GM23338 (cell line): ENCODE data around the gene CD300LB. TPM values are rescaled to one million over a fixed set of nuclear protein-coding genes. Genes with fewer than 3 reads are reported as not detected.

Source experiments
- ATAC-seq: fragments of 200-7000 bp; cut with Tn5 transposase; 3 replicates; pipeline ENCODE4 v1.9.1; 2020
- DNase-seq: peaks from one replicate; pipeline ENCODE4 v3.0.0-alpha.2; 2015; ENCODE audit warnings: low spot score
- H2AFZ ChIP-seq: fragments of 200-600 bp; sonication (generic); 2 replicates; pipeline ENCODE4 v1.8.0; 2016; ENCODE audit warnings: antibody characterized with exemption, mild to moderate bottlenecking, moderate library complexity
- H3F3A ChIP-seq: fragments of 200-600 bp; sonication (generic); replicated peaks from 2 replicates; pipeline ENCODE4 v1.8.0; 2017; ENCODE audit warnings: antibody characterized with exemption, mixed run types, low read depth
- H3K27ac ChIP-seq: fragments of 200-600 bp; sonication (generic); 2 replicates; pipeline ENCODE4 v1.6.1; 2016; ENCODE audit warnings: low read depth
- H3K27me3 ChIP-seq: fragments of 200-600 bp; sonication (generic); 2 replicates; pipeline ENCODE4 v1.8.0; 2016; ENCODE audit warnings: mild to moderate bottlenecking, mixed run types, moderate library complexity; ENCODE audit not compliant: insufficient read depth
- H3K36me3 ChIP-seq: fragments of 200-600 bp; sonication (generic); 2 replicates; pipeline ENCODE4 v1.8.0; 2016; ENCODE audit warnings: mild to moderate bottlenecking; ENCODE audit not compliant: insufficient read depth
- H3K4me1 ChIP-seq: fragments of 200-600 bp; sonication (generic); 2 replicates; pipeline ENCODE4 v1.8.0; 2016; ENCODE audit warnings: mild to moderate bottlenecking, moderate library complexity; ENCODE audit not compliant: insufficient read depth
- H3K4me2 ChIP-seq: fragments of 200-600 bp; sonication (generic); 2 replicates; pipeline ENCODE4 v1.7.1; 2017; ENCODE audit warnings: mixed run types
- H3K4me3 ChIP-seq: fragments of 200-600 bp; sonication (generic); 2 replicates; pipeline ENCODE4 v1.6.1; 2016; ENCODE audit warnings: mixed run types
- H3K79me2 ChIP-seq: fragments of 200-600 bp; sonication (generic); replicated peaks from 2 replicates; pipeline ENCODE4 v1.8.0; 2017; ENCODE audit warnings: mild to moderate bottlenecking; ENCODE audit not compliant: insufficient read depth
- H3K9me2 ChIP-seq: fragments of 200-600 bp; sonication (generic); 2 replicates; pipeline ENCODE4 v1.8.0; 2017; ENCODE audit not compliant: insufficient read depth
- H4K20me1 ChIP-seq: fragments of 200-600 bp; sonication (generic); replicated peaks from 2 replicates; pipeline ENCODE4 v1.8.0; 2017; ENCODE audit warnings: mild to moderate bottlenecking; ENCODE audit not compliant: insufficient read depth
- H3K27ac Mint-ChIP-seq: 2 replicates; pipeline ENCODE4 v1.8.0; 2020; ENCODE audit warnings: inconsistent platforms, mild to moderate bottlenecking, moderate library complexity, mixed read lengths
- H3K27me3 Mint-ChIP-seq: 3 replicates; pipeline ENCODE4 v1.8.0; 2022; ENCODE audit warnings: low read depth, mild to moderate bottlenecking, moderate library complexity, mixed read lengths, inconsistent platforms; ENCODE audit not compliant: insufficient read depth, poor library complexity
- H3K36me3 Mint-ChIP-seq: 3 replicates; pipeline ENCODE4 v1.8.0; 2021; ENCODE audit warnings: low read depth, mild to moderate bottlenecking, inconsistent platforms, moderate library complexity, mixed read lengths
- H3K4me1 Mint-ChIP-seq: 3 replicates; pipeline ENCODE4 v1.8.0; 2020; ENCODE audit warnings: mild to moderate bottlenecking, inconsistent platforms, mixed read lengths
- H3K4me3 Mint-ChIP-seq: 3 replicates; pipeline ENCODE4 v1.8.0; 2021; ENCODE audit warnings: moderate library complexity, mild to moderate bottlenecking, inconsistent platforms, mixed read lengths
- H3K9me3 Mint-ChIP-seq: 3 replicates; pipeline ENCODE4 v1.8.0; 2020; ENCODE audit warnings: moderate library complexity, mild to moderate bottlenecking, inconsistent platforms, mixed read lengths
- CTCF ChIP-seq, 2 experiments: fragments of 200-600 bp in 1 of 2; sonication (generic) in 1 of 2; conservative IDR thresholded peaks; 2 replicates each; pipeline versions ENCODE4 v1.5.1 to v1.6.1; 2016 to 2017; ENCODE audit warnings: antibody characterized with exemption in 2 of 2, low read depth in 2 of 2, mild to moderate bottlenecking in 2 of 2, moderate library complexity in 1 of 2
- EZH2 ChIP-seq: fragments of 200-600 bp; sonication (generic); IDR thresholded peaks from one replicate; pipeline ENCODE4 v1.8.0; 2017; ENCODE audit warnings: antibody characterized with exemption, mild to moderate bottlenecking, low read depth; ENCODE audit not compliant: unreplicated experiment
- EZH2phosphoT487 ChIP-seq: fragments of 200-600 bp; sonication (generic); IDR thresholded peaks from one replicate; pipeline ENCODE4 v1.8.1; 2018; ENCODE audit warnings: antibody characterized with exemption; ENCODE audit not compliant: unreplicated experiment
- NANOG ChIP-seq: IDR thresholded peaks from 2 replicates; pipeline ENCODE4 v1.6.1; 2016; ENCODE audit warnings: antibody characterized with exemption, borderline replicate concordance
- POLR2AphosphoS5 ChIP-seq: IDR thresholded peaks from 2 replicates; pipeline ENCODE4 v1.6.1; 2016; ENCODE audit warnings: antibody characterized with exemption, low read depth
- STAT1 ChIP-seq: IDR thresholded peaks from one replicate; pipeline ENCODE4 v1.6.1; 2016; ENCODE audit warnings: antibody characterized with exemption; ENCODE audit not compliant: unreplicated experiment
- ZNF114 ChIP-seq: fragments of 250-450 bp; sonication (Bioruptor Pico); IDR thresholded peaks from 2 replicates; pipeline ENCODE4 v1.5.0; 2020; ENCODE audit warnings: mild to moderate bottlenecking, moderate library complexity
- ZNF331 ChIP-seq: fragments of 250-450 bp; sonication (Bioruptor Pico); IDR thresholded peaks from 2 replicates; pipeline ENCODE4 v1.5.0; 2020; ENCODE audit warnings: low read depth, mild to moderate bottlenecking, moderate library complexity
- polyA plus RNA-seq: library from polyadenylated mRNA; unstranded; fragments of >200 nt; fragmentation: Nextera tagmentation; extraction: Ambion mirVana; gene quantifications from 2 replicates; pipeline ENCODE4 v1.2.1, GENCODE V29; 2016
- total RNA-seq: library from RNA; depleted of rRNA; stranded (reverse); fragments of >200 nt; shearing (Covaris generic); gene quantifications from 2 replicates; pipeline ENCODE4 v1.2.3, GENCODE V29; 2014
- TF ChIP-seq, protein P1 (sequence below): IDR thresholded peaks from one replicate; pipeline ENCODE4 v1.6.1; 2018; ENCODE audit warnings: antibody characterized with exemption; ENCODE audit not compliant: unreplicated experiment
- TF ChIP-seq, protein P2 (sequence below): IDR thresholded peaks from 2 replicates; pipeline ENCODE4 v1.6.1; 2016; ENCODE audit warnings: antibody characterized with exemption

The CD300LB gene
- total and polyA plus RNA-seq, 2 experiments from 2014 or later, result not detected

DNA sequence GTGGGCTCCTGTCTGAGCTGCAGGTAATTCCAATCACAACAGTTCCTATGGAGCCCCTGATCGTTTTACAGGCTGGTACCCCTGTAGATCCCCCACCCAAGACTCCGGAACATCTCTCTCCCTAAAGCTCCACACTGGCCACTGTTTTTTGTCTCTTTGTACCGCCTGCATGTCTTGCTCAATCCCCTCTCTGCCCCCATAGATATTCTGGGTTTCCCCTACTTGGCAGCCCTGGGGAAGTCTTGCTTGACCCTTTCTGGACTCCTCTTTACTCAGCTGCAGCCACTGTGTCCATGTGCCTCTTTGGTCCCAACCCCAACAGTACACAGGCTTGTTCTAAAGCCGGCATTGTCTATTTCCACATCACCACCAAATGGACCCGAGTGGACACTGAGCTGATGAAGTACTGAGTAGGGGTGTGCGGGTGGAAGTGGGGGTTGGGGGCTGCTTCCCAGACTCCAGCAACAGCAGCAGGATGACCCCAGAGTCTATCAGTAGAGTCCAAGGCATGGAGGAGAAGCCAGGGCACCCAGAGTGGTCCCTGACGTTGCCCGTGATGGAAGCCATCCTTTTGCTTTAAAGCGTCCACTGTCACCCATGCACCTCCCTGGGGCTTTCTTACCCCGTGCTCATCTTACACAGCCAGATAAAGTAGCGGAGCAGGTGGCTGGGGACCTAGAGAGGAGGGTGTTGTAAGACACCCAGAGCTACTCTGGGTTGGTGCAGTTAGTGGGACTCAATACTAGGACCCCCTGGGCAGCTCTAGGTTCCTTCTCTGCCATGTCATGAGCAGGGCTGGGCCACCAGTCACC is 6.4 kb downstream of the CD300LB start:
- H3K27ac ChIP-seq, result no peak overlapping the region
- DNase-seq, result no peak
- no peaks in the 10 kb centered on the region for H4K20me1 ChIP-seq
- no peaks in the 10 kb centered on the region for H3K79me2 ChIP-seq
- no peaks in the 10 kb centered on the region for H3K36me3 Mint-ChIP-seq
- TF ChIP-seq CTCF (conservative IDR thresholded peaks at IDR 0.05; ENCODE audit: low read depth in 2 of 2), result no peak
- TF ChIP-seq, protein P1, sequence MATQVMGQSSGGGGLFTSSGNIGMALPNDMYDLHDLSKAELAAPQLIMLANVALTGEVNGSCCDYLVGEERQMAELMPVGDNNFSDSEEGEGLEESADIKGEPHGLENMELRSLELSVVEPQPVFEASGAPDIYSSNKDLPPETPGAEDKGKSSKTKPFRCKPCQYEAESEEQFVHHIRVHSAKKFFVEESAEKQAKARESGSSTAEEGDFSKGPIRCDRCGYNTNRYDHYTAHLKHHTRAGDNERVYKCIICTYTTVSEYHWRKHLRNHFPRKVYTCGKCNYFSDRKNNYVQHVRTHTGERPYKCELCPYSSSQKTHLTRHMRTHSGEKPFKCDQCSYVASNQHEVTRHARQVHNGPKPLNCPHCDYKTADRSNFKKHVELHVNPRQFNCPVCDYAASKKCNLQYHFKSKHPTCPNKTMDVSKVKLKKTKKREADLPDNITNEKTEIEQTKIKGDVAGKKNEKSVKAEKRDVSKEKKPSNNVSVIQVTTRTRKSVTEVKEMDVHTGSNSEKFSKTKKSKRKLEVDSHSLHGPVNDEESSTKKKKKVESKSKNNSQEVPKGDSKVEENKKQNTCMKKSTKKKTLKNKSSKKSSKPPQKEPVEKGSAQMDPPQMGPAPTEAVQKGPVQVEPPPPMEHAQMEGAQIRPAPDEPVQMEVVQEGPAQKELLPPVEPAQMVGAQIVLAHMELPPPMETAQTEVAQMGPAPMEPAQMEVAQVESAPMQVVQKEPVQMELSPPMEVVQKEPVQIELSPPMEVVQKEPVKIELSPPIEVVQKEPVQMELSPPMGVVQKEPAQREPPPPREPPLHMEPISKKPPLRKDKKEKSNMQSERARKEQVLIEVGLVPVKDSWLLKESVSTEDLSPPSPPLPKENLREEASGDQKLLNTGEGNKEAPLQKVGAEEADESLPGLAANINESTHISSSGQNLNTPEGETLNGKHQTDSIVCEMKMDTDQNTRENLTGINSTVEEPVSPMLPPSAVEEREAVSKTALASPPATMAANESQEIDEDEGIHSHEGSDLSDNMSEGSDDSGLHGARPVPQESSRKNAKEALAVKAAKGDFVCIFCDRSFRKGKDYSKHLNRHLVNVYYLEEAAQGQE, result no peak
- no peak for TF ChIP-seq POLR2AphosphoS5
- no peak for TF ChIP-seq ZNF114 (CRISPR knock-in tag)
- no peak overlapping the region for H3K4me3 ChIP-seq
- no peak overlapping the region for H3K4me3 Mint-ChIP-seq
- peaks cover 4% of the 10 kb centered on the region for H3K27me3 Mint-ChIP-seq
- H3K27me3 ChIP-seq, result no peaks in the 10 kb centered on the region
- H3K4me2 ChIP-seq, result no peak overlapping the region
- no peaks in the 10 kb centered on the region for H3K4me1 ChIP-seq
- no peaks in the 10 kb centered on the region for H3K4me1 Mint-ChIP-seq
- H3K9me3 Mint-ChIP-seq, result peaks cover 30% of the 10 kb centered on the region
- no peaks in the 10 kb centered on the region for H3K36me3 ChIP-seq
- no peaks in the 10 kb centered on the region for H3F3A ChIP-seq
- no peak overlapping the region for H2AFZ ChIP-seq
- no peak overlapping the region for H3K27ac Mint-ChIP-seq
- no peaks in the 10 kb centered on the region for H3K9me2 ChIP-seq
- no peak for ATAC-seq

DNA sequence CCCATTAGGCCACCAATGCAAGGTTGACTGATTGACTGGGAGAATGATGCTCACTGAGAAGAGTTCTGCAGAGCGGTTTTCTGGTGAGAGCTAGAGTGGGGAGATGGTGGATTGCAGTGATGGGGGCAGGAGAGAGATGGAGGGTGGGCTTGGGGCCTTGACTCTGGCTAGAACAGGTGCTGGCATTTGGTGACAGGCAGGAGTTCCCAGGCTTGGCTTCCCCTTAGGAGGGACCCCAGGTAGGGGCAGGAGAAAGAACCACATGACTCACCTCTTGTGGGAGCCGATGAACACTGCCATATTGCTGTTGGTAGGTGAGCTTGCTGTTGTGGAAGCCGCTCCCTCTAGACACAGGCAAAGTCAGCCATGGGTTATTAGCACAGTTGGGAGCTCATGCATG is 8.0 kb downstream of the CD300LB start:
- Mint-ChIP-seq H3K4me1 (no peaks in the 10 kb centered on the region), H3K36me3 (no peaks in the 10 kb centered on the region), H3K4me3 (no peak overlapping the region), H3K9me3 (peaks cover 35% of the 10 kb centered on the region), H3K27ac (no peak overlapping the region), H3K27me3 (peaks cover 4% of the 10 kb centered on the region)
- Histone ChIP-seq H4K20me1 (no peaks in the 10 kb centered on the region), H3K36me3 (no peaks in the 10 kb centered on the region), H3K27ac (no peak overlapping the region), H3K79me2 (no peaks in the 10 kb centered on the region), H3K4me1 (no peaks in the 10 kb centered on the region), H3K4me3 (no peak overlapping the region), H3K9me2 (no peaks in the 10 kb centered on the region), H2AFZ (no peak overlapping the region), H3K4me2 (no peak overlapping the region), H3F3A (no peaks in the 10 kb centered on the region), H3K27me3 (no peaks in the 10 kb centered on the region)
- DNase-seq (no peak), ATAC-seq (no peak)
- no peak for TF ChIP-seq NANOG
- TF ChIP-seq, protein P2, sequence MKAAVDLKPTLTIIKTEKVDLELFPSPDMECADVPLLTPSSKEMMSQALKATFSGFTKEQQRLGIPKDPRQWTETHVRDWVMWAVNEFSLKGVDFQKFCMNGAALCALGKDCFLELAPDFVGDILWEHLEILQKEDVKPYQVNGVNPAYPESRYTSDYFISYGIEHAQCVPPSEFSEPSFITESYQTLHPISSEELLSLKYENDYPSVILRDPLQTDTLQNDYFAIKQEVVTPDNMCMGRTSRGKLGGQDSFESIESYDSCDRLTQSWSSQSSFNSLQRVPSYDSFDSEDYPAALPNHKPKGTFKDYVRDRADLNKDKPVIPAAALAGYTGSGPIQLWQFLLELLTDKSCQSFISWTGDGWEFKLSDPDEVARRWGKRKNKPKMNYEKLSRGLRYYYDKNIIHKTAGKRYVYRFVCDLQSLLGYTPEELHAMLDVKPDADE, result no peak
- no peak for TF ChIP-seq EZH2
- TF ChIP-seq, protein P1, result no peak
- no peak for TF ChIP-seq STAT1
- TF ChIP-seq ZNF114 (CRISPR knock-in tag), result no peak
- peak; percentile 74 for TF ChIP-seq ZNF331 (CRISPR knock-in tag)
- TF ChIP-seq EZH2phosphoT487, result no peak
